KG1 (cell line): ENCODE measurements around the gene KCTD13.
"Not testable (repeated sequence)": the region's sequence is repeated elsewhere in the genome, so short reads cannot be mapped to it uniquely, and the experiment has no call there.

ENCODE experiments used
- DNase-seq: peaks from one replicate; lab custom pipeline; 2025; lab: John Stamatoyannopoulos, UW

Gene KCTD13

GRCh38 chr16:29943846-29944799 lies 18.1 kb upstream of the KCTD13 start:
- no peak for DNase-seq

DNA sequence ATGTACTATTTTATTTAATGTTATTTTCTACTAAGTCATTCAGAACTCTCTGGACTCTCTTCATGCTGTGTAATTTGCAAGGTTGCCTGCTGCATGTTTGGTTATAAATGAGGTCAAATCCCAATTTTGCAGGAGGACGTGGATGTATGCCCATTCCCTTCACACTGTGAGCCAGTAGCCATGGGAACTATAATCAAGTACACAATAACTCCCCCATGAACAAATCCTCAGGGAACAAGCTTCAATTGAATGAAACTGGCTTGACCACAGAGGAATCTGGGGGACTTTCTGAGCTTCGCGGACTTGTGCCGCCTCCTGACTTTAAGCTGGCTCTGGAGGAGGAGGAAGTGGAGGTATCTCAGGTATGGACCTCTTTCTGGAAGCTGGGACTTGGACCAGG lies 14.6 kb upstream of the KCTD13 start:
- DNase-seq: no peak

DNA sequence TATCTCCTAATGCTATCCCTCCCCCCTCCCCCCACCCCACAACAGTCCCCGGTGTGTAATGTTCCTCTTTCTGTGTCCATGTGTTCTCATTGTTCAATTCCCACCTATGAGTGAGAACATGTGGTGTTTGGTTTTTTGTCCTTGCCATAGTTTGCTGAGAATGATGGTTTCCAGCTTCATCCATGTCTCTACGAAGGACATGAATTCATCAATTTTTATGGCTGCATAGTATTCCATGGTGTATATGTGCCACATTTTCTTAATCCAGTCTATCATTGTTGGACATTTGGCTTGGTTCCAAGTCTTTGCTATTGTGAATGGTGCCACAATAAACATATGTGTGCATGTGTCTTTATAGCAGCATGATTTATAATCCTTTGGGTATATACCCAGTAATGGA lies 5.7 kb upstream of the KCTD13 start:
- DNase-seq: not testable (repeated sequence)

DNA sequence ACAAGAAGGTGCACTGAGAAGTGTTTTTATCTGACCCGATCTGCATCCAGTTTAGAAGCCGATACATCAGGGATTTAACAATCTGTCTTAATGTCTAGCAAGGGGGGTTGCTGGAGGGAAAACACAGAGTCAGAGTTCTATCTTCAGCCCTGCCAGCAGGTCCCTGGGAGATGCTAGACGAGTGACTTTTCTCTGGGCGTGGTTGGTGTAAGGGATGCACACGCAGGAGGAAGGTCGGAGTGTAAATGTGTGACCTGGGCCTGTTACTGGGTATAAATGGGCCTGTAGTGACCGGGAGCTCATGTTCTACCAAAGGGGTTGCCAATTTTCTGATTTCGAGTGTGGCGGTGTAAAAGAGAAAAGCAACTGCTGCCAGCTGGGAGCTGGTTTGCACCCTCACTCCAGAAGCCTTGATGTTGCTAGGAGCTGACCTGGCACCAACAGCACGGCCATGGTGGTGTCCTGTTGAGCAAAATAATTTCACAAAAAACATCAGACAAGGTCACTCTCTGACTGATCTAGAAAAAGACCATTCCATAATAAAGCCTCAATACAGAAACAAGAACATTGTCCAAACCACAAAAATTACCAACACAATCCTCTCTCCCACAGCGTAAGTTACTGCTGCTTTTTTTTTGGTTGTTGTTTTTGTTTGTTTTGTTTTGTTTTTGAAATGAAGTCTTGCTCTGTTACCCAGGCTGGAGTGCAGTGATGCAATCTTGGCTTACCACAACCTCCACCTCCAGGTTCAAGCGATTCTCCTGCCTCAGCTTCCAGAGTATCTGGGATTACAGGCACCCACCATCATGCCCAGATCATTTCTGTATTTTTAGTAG lies 1.3 kb upstream of the KCTD13 start:
- DNase-seq: no peak

DNA sequence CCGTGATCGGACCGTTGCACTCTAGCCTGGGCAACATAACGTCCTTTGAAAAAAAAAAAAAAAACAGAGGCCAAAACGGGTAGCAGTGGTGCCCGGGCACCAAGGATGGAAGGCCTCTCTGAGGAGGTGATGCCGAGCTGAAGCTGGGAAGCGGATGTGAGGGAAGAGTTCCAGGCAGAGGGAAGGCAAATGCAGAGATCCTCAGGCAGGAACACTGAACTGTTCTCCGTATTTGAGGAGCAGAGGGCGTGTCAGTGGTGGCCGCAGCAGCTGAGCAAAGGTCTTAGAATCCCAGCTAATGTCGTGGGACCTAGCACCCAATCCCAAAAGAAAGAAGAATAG lies 656 bp upstream of the KCTD13 start:
- DNase-seq: no peak

- no peak for DNase-seq
Observed at GRCh38 chr16:29925105-29925756, 795 bp downstream of the KCTD13 start.

GRCh38 chr16:29922986-29923501 lies 3.0 kb downstream of the KCTD13 start:
- DNase-seq: no peak

GRCh38 chr16:29922326-29922725 lies 3.7 kb downstream of the KCTD13 start:
- DNase-seq: no peak

DNA sequence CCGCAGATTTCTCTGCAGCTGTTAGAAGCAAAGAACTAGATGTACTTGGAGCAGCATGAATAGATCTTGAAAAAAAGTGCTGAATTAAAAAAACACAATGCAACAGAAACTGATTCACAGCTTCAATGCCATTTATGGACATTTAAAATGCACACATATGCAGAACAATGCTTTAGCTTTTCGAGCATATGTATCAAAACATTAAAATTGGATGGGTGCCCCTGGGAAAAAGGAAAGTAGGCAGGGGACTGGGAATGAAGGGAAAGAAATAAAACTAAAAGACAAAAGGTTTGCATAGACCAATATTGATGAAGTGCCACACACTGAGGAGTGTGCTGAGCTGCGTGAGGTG lies 5.0 kb downstream of the KCTD13 start:
- no peak for DNase-seq

- no peak for DNase-seq
Observed at GRCh38 chr16:29920288-29921033, 5.6 kb downstream of the KCTD13 start.

DNA sequence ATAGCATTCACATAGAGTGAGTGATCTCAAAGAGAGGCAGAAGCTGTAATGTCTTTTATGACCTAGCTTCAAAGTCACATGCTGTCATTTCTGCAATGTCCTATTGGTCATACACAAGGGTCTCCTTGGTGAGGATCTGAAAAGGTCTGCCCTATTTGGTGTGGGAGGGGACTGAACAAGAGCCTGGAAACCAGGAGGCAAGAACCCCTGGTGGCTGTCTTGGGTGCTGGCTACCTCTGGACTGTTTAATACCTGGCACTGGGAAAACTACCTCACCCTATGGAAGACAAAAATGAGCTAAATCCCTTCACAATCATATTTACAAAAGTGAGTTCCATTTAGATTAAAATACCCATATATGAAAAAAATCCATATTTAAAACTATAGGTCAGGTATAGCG lies 9.0 kb downstream of the KCTD13 start:
- no peak for DNase-seq

DNA sequence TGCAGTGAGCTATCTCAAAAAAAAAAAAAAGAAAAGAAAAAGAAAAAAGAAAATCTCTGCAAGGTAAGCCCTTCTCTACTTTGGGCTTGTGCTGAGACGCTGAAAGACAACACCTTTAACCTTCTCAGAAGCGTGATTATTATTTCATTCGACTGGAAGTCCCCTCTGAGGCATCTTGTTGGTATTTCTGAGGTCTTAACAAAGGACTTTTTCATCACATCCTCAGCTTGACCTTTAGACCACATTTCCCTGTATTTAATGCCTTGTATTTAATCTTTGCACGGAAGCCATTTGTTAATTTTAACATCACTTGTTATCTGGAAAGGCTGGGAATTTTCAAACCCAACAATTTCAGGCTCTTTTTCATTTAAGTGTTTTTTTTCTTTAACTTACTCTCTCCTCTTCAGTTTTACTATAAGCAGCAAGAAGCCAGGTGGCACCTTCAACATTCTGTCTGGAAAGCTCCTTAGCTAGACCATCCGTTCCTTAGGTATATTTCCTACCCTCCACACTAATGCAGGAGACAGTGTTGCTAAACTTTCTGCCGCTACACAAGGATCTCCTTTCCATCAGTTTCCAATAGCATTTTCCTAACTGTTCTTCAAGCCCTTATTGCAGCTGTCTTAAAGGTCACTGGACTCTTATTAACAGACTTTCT lies 10.3 kb downstream of the KCTD13 start:
- DNase-seq: no peak

GRCh38 chr16:29913514-29913913 lies 12.5 kb downstream of the KCTD13 start:
- no peak for DNase-seq

GRCh38 chr16:29912087-29912486 lies 13.9 kb downstream of the KCTD13 start:
- DNase-seq: no peak

GRCh38 chr16:29911676-29912010 lies 14.4 kb downstream of the KCTD13 start:
- no peak for DNase-seq

GRCh38 chr16:29910819-29911675 lies 15.0 kb downstream of the KCTD13 start:
- DNase-seq: no peak

DNA sequence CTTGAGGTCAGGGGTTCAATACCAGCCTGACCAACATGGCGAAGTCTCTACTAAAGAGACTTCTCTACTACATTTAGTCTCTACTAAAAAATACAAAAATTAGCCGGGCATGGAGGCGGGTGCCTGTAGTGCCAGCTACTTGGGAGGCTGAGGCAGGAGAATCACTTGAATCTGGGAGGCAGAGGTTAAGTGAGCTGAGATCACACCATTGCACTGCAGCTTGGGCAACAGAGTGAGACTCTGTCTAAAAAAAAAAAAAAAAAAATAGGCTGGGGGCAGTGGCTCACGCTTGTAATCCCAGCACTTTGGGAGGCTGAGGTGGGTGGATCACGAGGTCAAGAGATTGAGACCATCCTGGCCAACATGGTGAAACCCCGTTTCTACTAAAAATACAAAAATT lies 16.2 kb downstream of the KCTD13 start:
- DNase-seq: not testable (repeated sequence)

- no peak for DNase-seq
Observed at GRCh38 chr16:29909391-29909790, 16.6 kb downstream of the KCTD13 start.

GRCh38 chr16:29908719-29909220 lies 17.3 kb downstream of the KCTD13 start:
- DNase-seq: no peak

DNA sequence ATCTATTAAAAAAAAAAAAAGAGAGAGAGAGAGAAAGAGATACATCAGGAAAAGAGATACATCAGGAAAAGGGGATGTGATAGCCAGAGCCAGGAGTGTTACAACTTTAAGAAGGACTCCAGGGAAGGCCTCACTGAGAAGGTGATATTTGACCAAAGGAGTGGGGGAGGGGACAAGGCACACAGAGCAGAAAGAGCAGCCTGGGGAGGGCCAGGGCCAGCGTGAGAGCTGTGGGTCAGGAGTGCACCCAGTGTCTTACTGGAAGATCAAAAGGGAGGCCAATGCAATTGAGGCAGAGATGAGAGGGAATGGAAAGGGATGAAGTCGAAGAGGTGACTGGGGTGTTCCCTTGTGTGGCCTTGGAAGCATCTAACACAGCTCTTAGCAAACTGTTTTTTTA lies 18.1 kb downstream of the KCTD13 start:
- DNase-seq: no peak
